ENCODE data around the gene DIRAS1. TPM values are rescaled to one million over a fixed set of nuclear protein-coding genes. Genes with fewer than 3 reads are reported as not detected.

Gene DIRAS1
- total RNA-seq, 1 donor from 2014 or later: 47.1 TPM

GRCh38 chr19:2665103-2665502, 56.1 kb downstream of the DIRAS1 start:
- H3K27me3 Mint-ChIP-seq (ENCODE audit: unreplicated experiment): no peaks in the 10 kb centered on the region
- no peaks in the 10 kb centered on the region for H3K36me3 Mint-ChIP-seq (ENCODE audit: unreplicated experiment)
- H3K27ac Mint-ChIP-seq (ENCODE audit: unreplicated experiment): no peak overlapping the region
- no peak for DNase-seq
- no peaks in the 10 kb centered on the region for H3K4me1 Mint-ChIP-seq (ENCODE audit: low read depth, unreplicated experiment)
- H3K9me3 Mint-ChIP-seq (ENCODE audit: unreplicated experiment): peaks cover 2% of the 10 kb centered on the region
- no peak for TF ChIP-seq CTCF (IDR thresholded peaks at IDR 0.05; ENCODE audit: partially characterized antibody, unreplicated experiment)
- H3K4me3 Mint-ChIP-seq (ENCODE audit: unreplicated experiment): no peak overlapping the region

Other genes with a start within 250 kb of the DIRAS1 start
- 3.8 TPM for gene GADD45B, start 245.2 kb downstream of the DIRAS1 start, total RNA-seq (ENCODE audit: unreplicated experiment)
- gene GNG7, start 18.7 kb downstream of the DIRAS1 start, total RNA-seq (ENCODE audit: unreplicated experiment): 8.0 TPM
- 40.8 TPM for gene SLC39A3, start 18.6 kb upstream of the DIRAS1 start, total RNA-seq (ENCODE audit: unreplicated experiment)
- 90.6 TPM for gene SGTA, start 61.9 kb upstream of the DIRAS1 start, total RNA-seq (ENCODE audit: unreplicated experiment)
- gene THOP1, start 64.1 kb upstream of the DIRAS1 start, total RNA-seq (ENCODE audit: unreplicated experiment): 64.0 TPM
- gene ZNF554, start 98.5 kb upstream of the DIRAS1 start, total RNA-seq (ENCODE audit: unreplicated experiment): 5.8 TPM
- 8.4 TPM for gene ZNF555, start 120.1 kb upstream of the DIRAS1 start, total RNA-seq (ENCODE audit: unreplicated experiment)
- not detected for gene ZNF556, start 146.0 kb upstream of the DIRAS1 start, total RNA-seq (ENCODE audit: unreplicated experiment)
- gene ZNF57, start 179.6 kb upstream of the DIRAS1 start, total RNA-seq (ENCODE audit: unreplicated experiment): 2.7 TPM
- 4.8 TPM for gene ZNF77, start 223.6 kb upstream of the DIRAS1 start, total RNA-seq (ENCODE audit: unreplicated experiment)